GM19438 (cell line): Measurements from ENCODE around the gene CTCFL.

Experiments
- ATAC-seq: cut with Tn5 transposase; IDR thresholded peaks from one replicate; pipeline ENCODE4 v1.9.1; 2021; ENCODE audit warnings: low read depth; ENCODE audit not compliant: unreplicated experiment

The CTCFL gene

GRCh38 chr20:57524511-57525176 lies at the start of gene CTCFL:
TSS of gene CTCFL (minus strand) at chr20:57525140. CDS start at chr20:57524205, 935 bp downstream.
- no peak for ATAC-seq

DNA sequence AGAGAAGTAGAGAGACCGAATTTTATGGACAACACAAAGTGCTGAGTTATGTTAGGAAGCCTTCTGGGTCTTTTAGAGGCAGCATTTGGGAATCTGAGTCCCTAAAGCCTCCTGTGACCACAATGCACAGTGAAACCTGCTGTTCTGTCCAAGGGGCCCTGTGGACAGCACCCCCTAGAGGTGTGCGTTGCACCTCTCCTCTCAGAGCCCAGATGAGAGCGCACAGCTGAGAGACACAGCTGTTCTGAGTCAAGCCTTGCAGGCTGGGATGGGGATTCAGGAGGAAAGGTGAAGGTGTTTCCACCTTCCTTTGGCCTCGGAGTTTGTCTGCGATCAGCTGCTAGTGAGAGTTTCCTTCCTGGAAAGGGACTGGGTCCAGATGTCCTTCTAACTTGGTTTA lies 49.0 kb upstream of the CTCFL start:
- ATAC-seq = no peak

- ATAC-seq = no peak
Measured at GRCh38 chr20:57573242-57573641, 48.3 kb upstream of the CTCFL start.

DNA sequence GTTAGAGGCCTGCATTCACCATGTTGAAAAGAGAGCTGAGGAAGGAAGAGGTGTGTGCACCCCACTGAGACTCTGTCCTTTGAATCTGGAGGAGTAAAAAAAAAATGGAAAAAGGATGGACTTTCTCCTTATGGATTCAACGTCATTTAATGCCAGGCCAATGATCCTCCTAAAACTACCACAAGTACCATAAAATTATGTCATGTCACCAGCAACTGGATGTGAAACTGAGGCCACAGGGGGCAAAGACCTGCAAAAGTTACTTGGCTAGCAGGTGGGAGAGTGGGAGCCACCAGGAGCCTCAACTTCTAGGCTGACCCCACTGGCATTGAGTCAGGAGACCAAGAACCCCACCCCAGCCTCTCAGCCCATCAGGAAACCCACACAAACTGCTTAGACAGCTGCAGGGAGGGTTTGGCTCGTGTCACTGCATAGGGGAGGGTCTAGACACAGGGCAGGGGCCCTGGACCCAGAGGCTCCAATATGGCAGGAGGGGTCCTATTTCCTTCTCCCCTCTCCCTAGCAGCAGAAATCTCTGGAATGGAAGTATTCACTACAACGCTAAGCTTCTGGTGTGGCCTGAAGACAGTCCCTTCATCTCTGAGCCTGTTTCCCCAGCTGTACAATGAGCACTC lies 47.0 kb upstream of the CTCFL start:
- no peak for ATAC-seq

- no peak for ATAC-seq
Measured at GRCh38 chr20:57570920-57571319, 46.0 kb upstream of the CTCFL start.

GRCh38 chr20:57570145-57570850 lies 45.4 kb upstream of the CTCFL start:
- ATAC-seq = no peak

DNA sequence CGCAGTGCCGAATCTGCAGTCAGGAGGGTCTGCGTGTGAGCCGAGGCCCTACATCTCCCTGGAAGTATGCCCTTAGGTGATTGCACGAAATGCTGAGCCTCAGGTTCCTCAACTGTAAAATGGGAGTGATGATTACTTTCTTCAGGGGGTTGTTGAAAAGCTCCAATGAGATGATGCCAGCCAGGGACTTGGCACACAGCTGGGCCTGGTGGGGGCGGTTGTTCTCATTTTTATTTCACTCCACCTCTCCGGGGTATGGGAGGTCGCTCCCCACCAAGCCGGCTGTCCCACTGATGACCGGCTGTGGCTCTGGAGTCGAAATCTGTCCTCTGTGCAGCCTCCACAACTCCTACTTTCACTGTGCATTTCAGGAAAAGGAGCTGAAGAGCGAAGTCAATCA lies 44.0 kb upstream of the CTCFL start:
- no peak for ATAC-seq

DNA sequence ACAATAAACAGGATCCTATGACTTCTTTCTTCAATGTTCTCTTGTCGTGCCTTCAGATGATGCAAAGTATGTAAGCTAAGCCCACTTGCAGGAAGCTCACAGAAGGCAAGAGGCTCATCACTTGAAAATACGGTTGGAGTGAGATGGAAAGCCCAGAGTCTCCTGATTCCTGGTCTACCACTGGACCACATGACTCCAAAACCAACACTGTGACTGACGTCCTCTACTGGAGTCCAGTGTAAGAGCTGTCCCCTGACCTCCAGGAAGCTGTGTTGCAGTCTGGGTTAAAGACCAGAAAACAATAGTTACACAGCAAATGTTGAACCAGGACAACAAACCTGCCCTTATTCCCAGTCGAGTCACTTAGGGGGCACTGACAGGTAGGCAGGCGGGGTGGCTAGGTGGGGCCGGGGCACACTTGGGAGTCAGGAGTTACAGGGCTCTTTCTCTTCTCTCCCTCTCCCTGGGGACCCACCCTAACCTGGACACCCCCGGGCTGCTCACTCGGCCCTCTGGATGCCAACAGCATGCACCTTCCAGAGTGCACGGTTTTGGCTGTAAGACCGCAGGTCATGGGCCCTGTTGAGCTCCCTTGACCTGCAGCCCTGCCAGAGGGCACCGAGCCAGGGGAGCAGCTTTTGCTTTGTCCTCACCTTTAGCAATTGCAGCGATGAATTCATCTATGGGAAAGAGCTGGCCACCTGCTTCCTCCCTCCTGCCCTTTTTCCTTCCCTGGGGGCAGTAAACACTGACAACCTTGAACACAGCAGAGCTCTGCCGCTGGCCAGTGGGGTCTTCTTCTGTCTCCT lies 43.4 kb upstream of the CTCFL start:
- no peak for ATAC-seq

- no peak for ATAC-seq
Measured at GRCh38 chr20:57567471-57568079, 42.6 kb upstream of the CTCFL start.

DNA sequence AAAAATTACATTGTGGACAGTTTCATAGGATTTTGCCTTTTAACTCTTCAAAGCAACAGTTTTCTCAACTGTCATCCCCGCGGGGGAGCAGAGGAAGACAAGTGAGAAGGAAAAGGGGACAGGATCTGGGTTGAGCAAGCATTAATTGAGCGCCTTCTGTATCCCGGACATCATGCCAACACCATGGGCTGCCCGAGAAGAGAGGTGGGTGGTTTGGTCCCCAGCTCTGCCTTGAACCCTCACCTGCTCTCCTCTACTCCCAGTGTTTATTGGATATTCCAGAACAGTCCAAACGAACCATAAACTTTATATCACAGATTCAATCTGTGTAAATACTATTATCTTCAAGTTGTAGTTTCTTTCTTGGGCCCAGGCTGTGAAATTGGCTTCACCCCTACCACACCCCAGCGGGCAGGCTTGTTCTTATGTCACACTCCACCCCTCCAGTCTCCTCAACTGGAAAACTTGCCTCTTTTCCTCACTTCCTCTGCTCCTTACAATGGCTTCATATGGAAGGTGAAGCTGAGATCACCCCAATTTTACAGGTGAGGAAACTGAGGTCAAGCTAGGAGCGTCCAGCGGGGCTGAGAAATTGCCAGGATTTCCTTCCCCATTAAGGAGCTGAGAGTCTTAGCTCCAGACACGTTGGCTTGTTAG lies 42.0 kb upstream of the CTCFL start:
- no peak for ATAC-seq

- ATAC-seq = no peak
Measured at GRCh38 chr20:57566399-57566798, 41.5 kb upstream of the CTCFL start.

- ATAC-seq = no peak
Measured at GRCh38 chr20:57564951-57565642, 40.2 kb upstream of the CTCFL start.

- no peak for ATAC-seq
Measured at GRCh38 chr20:57564180-57564802, 39.4 kb upstream of the CTCFL start.

- ATAC-seq = no peak
Measured at GRCh38 chr20:57563522-57563921, 38.6 kb upstream of the CTCFL start.

DNA sequence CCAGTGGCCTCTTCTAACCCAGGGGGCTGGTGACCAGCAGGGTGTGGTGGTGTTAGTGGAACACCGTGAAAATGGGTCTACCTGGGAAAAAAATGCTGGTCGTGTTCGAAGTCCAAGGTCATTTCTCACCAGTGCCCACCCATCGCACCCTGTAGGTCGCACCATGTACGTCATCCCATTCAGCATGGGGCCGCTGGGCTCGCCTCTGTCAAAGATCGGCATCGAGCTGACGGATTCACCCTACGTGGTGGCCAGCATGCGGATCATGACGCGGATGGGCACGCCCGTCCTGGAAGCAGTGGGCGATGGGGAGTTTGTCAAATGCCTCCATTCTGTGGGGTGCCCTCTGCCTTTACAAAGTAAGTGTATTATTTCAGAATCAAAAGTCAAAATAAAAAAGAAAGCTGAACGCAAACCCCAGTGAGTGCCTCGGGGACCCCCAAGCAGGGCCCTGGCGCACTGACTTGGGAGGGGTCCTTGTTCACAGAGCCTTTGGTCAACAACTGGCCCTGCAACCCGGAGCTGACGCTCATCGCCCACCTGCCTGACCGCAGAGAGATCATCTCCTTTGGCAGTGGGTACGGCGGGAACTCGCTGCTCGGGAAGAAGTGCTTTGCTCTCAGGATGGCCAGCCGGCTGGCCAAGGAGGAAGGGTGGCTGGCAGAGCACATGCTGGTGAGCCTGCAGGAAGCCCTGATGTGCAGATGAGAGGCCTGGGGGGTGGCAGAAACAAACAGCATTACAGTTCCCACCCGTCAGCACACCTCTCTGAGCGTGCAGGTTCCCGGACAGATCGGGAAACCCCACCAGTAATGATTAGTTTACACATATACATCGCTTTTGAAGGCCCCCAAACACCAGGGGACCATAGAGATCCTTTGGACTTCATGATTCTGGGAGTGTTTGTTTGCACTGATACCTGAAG lies 37.9 kb upstream of the CTCFL start:
- ATAC-seq = no peak

- no peak for ATAC-seq
Measured at GRCh38 chr20:57561356-57562279, 36.7 kb upstream of the CTCFL start.
